OCI-LY1 (cell line): ENCODE results near the gene GAL3ST2.
A peak's percentile ranks its signal among the peaks of the same experiment; 100 is the strongest.
"Not testable (repeated sequence)": the region's sequence is repeated elsewhere in the genome, so short reads cannot be mapped to it uniquely, and the experiment has no call there.

Source experiments
- H2AFZ ChIP-seq: fragments of 200-600 bp; sonication (generic), shearing (Covaris generic); 2 replicates; pipeline ENCODE4 v1.6.0; 2014; ENCODE audit warnings: antibody characterized with exemption, mild to moderate bottlenecking, low read length
- H3F3A ChIP-seq: fragments of 200-600 bp; sonication (generic), shearing (Covaris generic); 2 replicates; pipeline ENCODE4 v1.6.0; 2014; ENCODE audit warnings: mild to moderate bottlenecking, antibody characterized with exemption, low read length, moderate library complexity; ENCODE audit not compliant: insufficient read depth
- H3K27ac ChIP-seq: fragments of 200-600 bp; sonication (generic); 2 replicates; pipeline ENCODE4 v1.5.1; 2014; ENCODE audit warnings: low read length, mixed run types, mild to moderate bottlenecking, low read depth; ENCODE audit not compliant: poor library complexity, severe bottlenecking
- H3K27me3 ChIP-seq: fragments of 200-600 bp; sonication (generic); 2 replicates; pipeline ENCODE4 v1.6.0; 2014; ENCODE audit warnings: antibody characterized with exemption, mild to moderate bottlenecking, low read length, moderate library complexity; ENCODE audit not compliant: insufficient read depth
- H3K36me3 ChIP-seq: fragments of 200-600 bp; sonication (generic); 2 replicates; pipeline ENCODE4 v1.6.1; 2014; ENCODE audit warnings: mild to moderate bottlenecking, antibody characterized with exemption, low read length, moderate library complexity, mixed read lengths; ENCODE audit not compliant: insufficient read depth
- H3K4me1 ChIP-seq: fragments of 200-600 bp; sonication (generic); 2 replicates; pipeline ENCODE4 v1.5.1; 2014; ENCODE audit warnings: mild to moderate bottlenecking, low read length, moderate library complexity; ENCODE audit not compliant: insufficient read depth, severe bottlenecking
- H3K4me2 ChIP-seq: fragments of 200-600 bp; sonication (generic), shearing (Covaris generic); 2 replicates; pipeline ENCODE4 v1.6.1; 2014; ENCODE audit warnings: low read length
- H3K4me3 ChIP-seq: fragments of 200-600 bp; sonication (generic); 2 replicates; pipeline ENCODE4 v1.5.1; 2014; ENCODE audit warnings: low read length, low read depth, mild to moderate bottlenecking, mixed read lengths; ENCODE audit not compliant: poor library complexity, severe bottlenecking
- H3K79me2 ChIP-seq: fragments of 200-600 bp; shearing (Covaris generic); 2 replicates; pipeline ENCODE4 v1.6.1; 2016; ENCODE audit warnings: mixed run types, low read length, mixed read lengths; ENCODE audit not compliant: insufficient read depth
- H3K9ac ChIP-seq: fragments of 200-600 bp; sonication (generic), shearing (Covaris generic); 2 replicates; pipeline ENCODE4 v1.6.1; 2014; ENCODE audit warnings: mild to moderate bottlenecking, low read length, mixed read lengths
- H3K9me2 ChIP-seq: fragments of 200-600 bp; sonication (generic), shearing (Covaris generic); 2 replicates; pipeline ENCODE4 v1.6.1; 2014; ENCODE audit warnings: low read depth, mild to moderate bottlenecking, low read length, mixed read lengths
- H3K9me3 ChIP-seq: fragments of 200-600 bp; shearing (Covaris generic); 2 replicates; pipeline ENCODE4 v1.6.1; 2014; ENCODE audit warnings: low read length, mixed read lengths
- H4K20me1 ChIP-seq: fragments of 200-600 bp; sonication (generic), shearing (Covaris generic); 2 replicates; pipeline ENCODE4 v1.6.0; 2016; ENCODE audit warnings: mild to moderate bottlenecking, low read length; ENCODE audit not compliant: insufficient read depth
- CTCF ChIP-seq: fragments of 200-600 bp; sonication (generic), shearing (Covaris generic); IDR thresholded peaks from 2 replicates; pipeline ENCODE4 v1.5.1; 2017; ENCODE audit warnings: mild to moderate bottlenecking, antibody characterized with exemption, low read length, moderate library complexity, mixed read lengths
- EZH2 ChIP-seq: fragments of 200-600 bp; sonication (generic), shearing (Covaris generic); IDR thresholded peaks from 2 replicates; pipeline ENCODE4 v1.8.0; 2017; ENCODE audit warnings: borderline replicate concordance, mixed run types, mild to moderate bottlenecking, antibody characterized with exemption, low read length, moderate library complexity, mixed read lengths

GAL3ST2 gene

GRCh38 chr2:241729868-241730267, 46.8 kb upstream of the GAL3ST2 start:
- Histone ChIP-seq H3K4me3 (no peak overlapping the region), H3K9me2 (no peaks in the 10 kb centered on the region), H3K27me3 (no peaks in the 10 kb centered on the region), H2AFZ (no peak overlapping the region), H3K9ac (no peak overlapping the region), H3K4me1 (peaks cover 10% of the 10 kb centered on the region), H3K79me2 (no peaks in the 10 kb centered on the region), H3K4me2 (no peak overlapping the region), H3K36me3 (peaks cover 3% of the 10 kb centered on the region; the same call in 1 of the 2 replicates), H4K20me1 (no peaks in the 10 kb centered on the region), H3K9me3 (no peaks in the 10 kb centered on the region), H3F3A (no peaks in the 10 kb centered on the region), H3K27ac (no peak overlapping the region)
- no peak for TF ChIP-seq EZH2
- no peak for TF ChIP-seq CTCF

GRCh38 chr2:241730671-241731293, 45.8 kb upstream of the GAL3ST2 start:
- Histone ChIP-seq H3K27ac (no peak overlapping the region), H3K9ac (no peak overlapping the region), H3K9me2 (no peaks in the 10 kb centered on the region)

GRCh38 chr2:241732513-241733186, 44.0 kb upstream of the GAL3ST2 start:
- Histone ChIP-seq H3K4me1 (peaks cover 17% of the 10 kb centered on the region), H3K4me3 (peak overlapping the region; percentile 38), H3K4me2 (peak overlapping the region; percentile 68)
- TF ChIP-seq CTCF: peak; percentile 29
- not testable (repeated sequence) for H3K27me3 ChIP-seq, H3K36me3 ChIP-seq, H2AFZ ChIP-seq, H3K27ac ChIP-seq, H3K79me2 ChIP-seq, H3K9ac ChIP-seq, H3K9me2 ChIP-seq, H4K20me1 ChIP-seq, H3K9me3 ChIP-seq, H3F3A ChIP-seq

More at GRCh38 chr2:241730671-241731293, 45.8 kb upstream of the GAL3ST2 start:
- no peak for TF ChIP-seq CTCF
- TF ChIP-seq EZH2: no peak
- Histone ChIP-seq H3K79me2 (no peaks in the 10 kb centered on the region), H2AFZ (no peak overlapping the region), H3K4me3 (no peak overlapping the region), H3K9me3 (no peaks in the 10 kb centered on the region), H4K20me1 (no peaks in the 10 kb centered on the region), H3K4me1 (peaks cover 13% of the 10 kb centered on the region), H3F3A (no peaks in the 10 kb centered on the region), H3K36me3 (no peaks in the 10 kb centered on the region), H3K4me2 (no peak overlapping the region), H3K27me3 (no peaks in the 10 kb centered on the region)
